Measurements from ENCODE around the gene COA8. TPM values are rescaled to one million over a fixed set of nuclear protein-coding genes. Genes with fewer than 3 reads are reported as not detected.
A peak's percentile ranks its signal among the peaks of the same experiment; 100 is the strongest.

Gene COA8
- total and polyA plus RNA-seq, 3 experiments from 2014 or later, result 42.9 to 64.4 (median 43.5) TPM

GRCh38 chr14:103629503-103630121 is 66.9 kb downstream of the COA8 start:
- CTCF ChIA-PET, result interaction anchor here (1.0 kb wide), 1 partner anchor 25 kb away, joined by 3 read pairs; no protein-coding TSS in a partner anchor
- Histone ChIP-seq H3K4me3 (ENCODE audit: low read length) (peak overlapping the region; percentile 68), H3K9me3 (ENCODE audit: low read length) (no peaks in the 10 kb centered on the region), H3K4me1 (ENCODE audit: insufficient read depth, low read length) (peaks cover 44% of the 10 kb centered on the region), H3K36me3 (ENCODE audit: insufficient read depth, low read length) (no peaks in the 10 kb centered on the region), H3K27me3 (ENCODE audit: insufficient read depth, low read length, poor library complexity, severe bottlenecking) (no peaks in the 10 kb centered on the region), H3K27ac (ENCODE audit: low read depth, low read length) (peak overlapping the region; percentile 86)
- POLR2A ChIA-PET, result interaction anchor here (0.6 to 1.7 kb wide), 4 partner anchors 13 to 68 kb away, joined by 4 to 8 read pairs (median 6); partner anchors contain the start of gene BAG5
- peaks cover 0 to 2% of the 10 kb centered on the region in 2 donors for H3K27me3 Mint-ChIP-seq
- peaks cover 30 to 57% (median 56%) of the 10 kb centered on the region in 3 donors for H3K4me1 Mint-ChIP-seq
- H3K9me3 Mint-ChIP-seq, result no peaks in the 10 kb centered on the region
- H3K36me3 Mint-ChIP-seq, result peaks cover 0 to 20% (median 5%) of the 10 kb centered on the region in 3 donors
- peak overlapping the region; percentile 83 to 95 (median 87) for H3K4me3 Mint-ChIP-seq
- peak; percentile 24 to 63 (median 28) for DNase-seq
- peak overlapping the region; percentile 63 to 96 (median 88) for H3K27ac Mint-ChIP-seq

- Mint-ChIP-seq H3K9me3 (no peaks in the 10 kb centered on the region), H3K27ac (peak overlapping the region; percentile 47 to 92 (median 81)), H3K27me3 (peaks cover 0 to 2% of the 10 kb centered on the region in 2 donors), H3K4me1 (peaks cover 33 to 59% (median 58%) of the 10 kb centered on the region in 3 donors), H3K4me3 (peak overlapping the region; percentile 83 to 95 (median 87)), H3K36me3 (peaks cover 0 to 24% (median 5%) of the 10 kb centered on the region in 3 donors)
- H3K36me3 ChIP-seq (ENCODE audit: insufficient read depth, low read length), result no peaks in the 10 kb centered on the region
- H3K4me1 ChIP-seq (ENCODE audit: insufficient read depth, low read length), result peaks cover 44% of the 10 kb centered on the region
- CTCF ChIA-PET, result interaction anchor here (1.0 kb wide), 1 partner anchor 26 kb away, joined by 3 read pairs; no protein-coding TSS in a partner anchor
- no peak for DNase-seq
- H3K27ac ChIP-seq (ENCODE audit: low read depth, low read length), result no peak overlapping the region
- H3K4me3 ChIP-seq (ENCODE audit: low read length), result peak overlapping the region; percentile 22
- H3K27me3 ChIP-seq (ENCODE audit: insufficient read depth, low read length, poor library complexity, severe bottlenecking), result no peaks in the 10 kb centered on the region
- POLR2A ChIA-PET, result interaction anchor here (0.6 to 1.7 kb wide), 4 partner anchors 12 to 69 kb away, joined by 4 to 8 read pairs (median 6); partner anchors contain the start of gene BAG5
- H3K9me3 ChIP-seq (ENCODE audit: low read length), result no peaks in the 10 kb centered on the region
These were observed 67.8 kb downstream of the COA8 start for GRCh38 chr14:103630364-103631108.

- Mint-ChIP-seq H3K4me3 (peak overlapping the region in 5 of 7 donors; percentile 1 to 80 (median 49)), H3K4me1 (peaks cover 49 to 73% (median 64%) of the 10 kb centered on the region in 3 donors), H3K27ac (peak overlapping the region in 5 of 8 donors; percentile 42 to 85 (median 78)), H3K27me3 (peaks cover 0 to 1% of the 10 kb centered on the region in 2 donors), H3K9me3 (no peaks in the 10 kb centered on the region), H3K36me3 (peaks cover 0 to 39% (median 8%) of the 10 kb centered on the region in 3 donors)
- DNase-seq, result no peak
- H3K27ac ChIP-seq (ENCODE audit: low read depth, low read length), result no peak overlapping the region
- no peaks in the 10 kb centered on the region for H3K36me3 ChIP-seq (ENCODE audit: insufficient read depth, low read length)
- no peaks in the 10 kb centered on the region for H3K27me3 ChIP-seq (ENCODE audit: insufficient read depth, low read length, poor library complexity, severe bottlenecking)
- peaks cover 50% of the 10 kb centered on the region for H3K4me1 ChIP-seq (ENCODE audit: insufficient read depth, low read length)
- POLR2A ChIA-PET, result no interaction called here
- CTCF ChIA-PET, result no interaction called here
- H3K9me3 ChIP-seq (ENCODE audit: low read length), result no peaks in the 10 kb centered on the region
- no peak overlapping the region for H3K4me3 ChIP-seq (ENCODE audit: low read length)
These were observed 70.6 kb downstream of the COA8 start for GRCh38 chr14:103633391-103633790.

DNA sequence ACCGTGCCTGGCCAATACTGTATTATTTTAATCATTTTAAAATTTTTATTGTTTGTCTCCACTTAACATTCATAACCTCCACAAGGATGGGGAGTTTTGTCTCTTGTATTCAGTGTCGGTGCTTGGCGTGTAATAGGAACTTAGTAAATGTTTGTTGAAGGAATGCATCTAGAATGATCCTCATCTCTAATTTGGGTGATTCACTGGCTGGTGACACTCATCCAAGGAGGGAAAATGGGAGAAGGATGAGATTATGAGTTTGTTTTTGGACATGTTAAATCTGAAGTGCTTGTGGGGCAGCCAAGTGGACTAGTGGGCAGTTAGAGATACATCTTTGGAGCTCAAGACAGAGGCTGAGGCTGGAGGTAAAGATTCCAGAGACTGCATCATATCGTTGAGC is 71.4 kb downstream of the COA8 start:
- Mint-ChIP-seq H3K36me3 (peaks cover 0 to 42% (median 8%) of the 10 kb centered on the region in 3 donors), H3K27me3 (no peaks in the 10 kb centered on the region), H3K4me1 (peaks cover 55 to 80% (median 70%) of the 10 kb centered on the region in 3 donors), H3K9me3 (no peaks in the 10 kb centered on the region), H3K27ac (peak overlapping the region in 5 of 8 donors; percentile 45 to 94 (median 68)), H3K4me3 (peak overlapping the region in 3 of 7 donors; percentile 18 to 38 (median 30))
- CTCF ChIA-PET, result no interaction called here
- Histone ChIP-seq H3K36me3 (ENCODE audit: insufficient read depth, low read length) (no peaks in the 10 kb centered on the region), H3K27ac (ENCODE audit: low read depth, low read length) (no peak overlapping the region), H3K27me3 (ENCODE audit: insufficient read depth, low read length, poor library complexity, severe bottlenecking) (no peaks in the 10 kb centered on the region), H3K4me3 (ENCODE audit: low read length) (no peak overlapping the region), H3K4me1 (ENCODE audit: insufficient read depth, low read length) (peaks cover 51% of the 10 kb centered on the region), H3K9me3 (ENCODE audit: low read length) (no peaks in the 10 kb centered on the region)
- POLR2A ChIA-PET, result interaction anchor here (0.6 kb wide), 1 partner anchor 60 kb away, joined by 3 read pairs; no protein-coding TSS in a partner anchor
- no peak for DNase-seq

DNA sequence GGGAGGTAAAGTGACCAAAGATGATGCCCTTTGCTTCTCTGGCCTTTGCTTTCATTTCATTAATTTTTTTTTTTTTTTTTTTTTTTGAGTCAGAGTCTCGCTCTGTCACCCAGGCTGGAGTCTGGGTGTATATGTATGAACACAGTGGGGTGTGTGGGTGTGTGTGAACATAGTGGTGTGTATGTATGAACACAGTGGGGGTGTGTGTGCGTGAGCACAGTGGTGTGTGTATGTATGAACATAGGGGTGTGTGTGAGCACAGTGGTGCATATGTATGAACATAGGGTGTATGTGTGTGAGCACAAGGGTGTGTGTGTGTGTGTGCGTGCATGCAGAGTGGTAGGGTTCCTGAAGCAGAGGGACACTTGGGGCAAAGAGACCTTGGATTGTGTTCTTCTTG is 75.8 kb downstream of the COA8 start:
- Mint-ChIP-seq H3K27me3 (no peaks in the 10 kb centered on the region), H3K4me3 (peak overlapping the region in 3 of 7 donors; percentile 31 to 59 (median 35)), H3K27ac (peak overlapping the region in 3 of 8 donors; percentile 1 to 51 (median 31)), H3K36me3 (peaks cover 0 to 30% (median 7%) of the 10 kb centered on the region in 3 donors), H3K4me1 (peaks cover 53 to 73% (median 57%) of the 10 kb centered on the region in 3 donors), H3K9me3 (no peaks in the 10 kb centered on the region)
- ChIA-PET CTCF (no interaction called here), POLR2A (interaction anchor here (0.6 kb wide), 1 partner anchor 11 kb away, joined by 3 read pairs; no protein-coding TSS in a partner anchor)
- Histone ChIP-seq H3K27me3 (ENCODE audit: insufficient read depth, low read length, poor library complexity, severe bottlenecking) (no peaks in the 10 kb centered on the region), H3K9me3 (ENCODE audit: low read length) (no peaks in the 10 kb centered on the region), H3K4me3 (ENCODE audit: low read length) (no peak overlapping the region), H3K4me1 (ENCODE audit: insufficient read depth, low read length) (peaks cover 34% of the 10 kb centered on the region), H3K36me3 (ENCODE audit: insufficient read depth, low read length) (no peaks in the 10 kb centered on the region), H3K27ac (ENCODE audit: low read depth, low read length) (no peak overlapping the region)
- DNase-seq, result no peak

Other genes with a start within 250 kb of the COA8 start
- 100 to 1,000 TPM; 394 to 409 TPM for gene EIF5, start 228.7 kb upstream of the COA8 start, total RNA-seq
- 312 TPM for gene EIF5, start 228.7 kb upstream of the COA8 start, polyA plus RNA-seq
- 10 to 100 TPM; 91.9 to 92.7 TPM for gene MARK3, start 177.5 kb upstream of the COA8 start, total RNA-seq
- gene MARK3, start 177.5 kb upstream of the COA8 start, polyA plus RNA-seq, result 45.7 TPM
- 1 to 10 TPM; 1.5 to 2.7 TPM for gene CKB, start 40.1 kb upstream of the COA8 start, total RNA-seq
- gene CKB, start 40.1 kb upstream of the COA8 start, polyA plus RNA-seq, result 1.1 TPM
- gene TRMT61A, start 33.8 kb upstream of the COA8 start, total RNA-seq, result 10 to 100 TPM; 28.4 to 29.5 TPM
- gene TRMT61A, start 33.8 kb upstream of the COA8 start, polyA plus RNA-seq, result 8.2 TPM
- gene BAG5, start 303 bp upstream of the COA8 start, total RNA-seq, result 10 to 100 TPM; 35.9 to 38.1 TPM
- 40.7 TPM for gene BAG5, start 303 bp upstream of the COA8 start, polyA plus RNA-seq
- gene KLC1, start 66.3 kb downstream of the COA8 start, total RNA-seq, result 100 to 1,000 TPM; 141 to 143 TPM
- 92.0 TPM for gene KLC1, start 66.3 kb downstream of the COA8 start, polyA plus RNA-seq
- 10 to 100 TPM; 54.4 to 59.9 TPM for gene XRCC3, start 152.5 kb downstream of the COA8 start, total RNA-seq
- gene XRCC3, start 152.5 kb downstream of the COA8 start, polyA plus RNA-seq, result 4.4 TPM
- 10 to 100 TPM; 15.1 to 18.1 TPM for gene ZFYVE21, start 152.8 kb downstream of the COA8 start, total RNA-seq
- gene ZFYVE21, start 152.8 kb downstream of the COA8 start, polyA plus RNA-seq, result 15.9 TPM